Tibial artery (tissue), 4 donors: ENCODE data around the gene ARL15.
"Not testable (repeated sequence)": the region's sequence is repeated elsewhere in the genome, so short reads cannot be mapped to it uniquely, and the experiment has no call there.

Experiments
- DNase-seq, 2 donors: peaks; one replicate each; pipeline ENCODE4 v3.0.0-alpha.2; 2019
- H3K27ac ChIP-seq, 2 donors: fragments of 200-600 bp; sonication (generic) in 1 of 2; 1 replicate in 1 of 2; 2 replicates in 1 of 2; pipeline ENCODE4 v1.5.1; 2018 to 2019; ENCODE audit warnings: mild to moderate bottlenecking in 1 of 2
- H3K27me3 ChIP-seq, 2 donors: fragments of 200-600 bp; sonication (generic) in 1 of 2; one replicate each; pipeline versions ENCODE4 v1.5.1 to v1.6.0; 2016 to 2019
- H3K36me3 ChIP-seq, 3 donors: fragments of 200-600 bp; sonication (generic) in 2 of 3; one replicate each; pipeline ENCODE4 v1.5.1; 2016 to 2019; ENCODE audit warnings: mild to moderate bottlenecking in 2 of 3
- H3K4me1 ChIP-seq, 4 donors: fragments of 200-600 bp; sonication (generic) in 2 of 4; 1 replicate in 3 of 4; 2 replicates in 1 of 4; pipeline ENCODE4 v1.5.1; 2016 to 2019
- H3K4me3 ChIP-seq, 2 donors: fragments of 200-600 bp; sonication (generic) in 1 of 2; 1 replicate in 1 of 2; 2 replicates in 1 of 2; pipeline ENCODE4 v1.5.1; 2018 to 2019; ENCODE audit warnings: mild to moderate bottlenecking in 2 of 2
- H3K9me3 ChIP-seq, 3 donors: fragments of 200-600 bp; sonication (generic) in 1 of 3; one replicate each; pipeline ENCODE4 v1.5.1; 2016 to 2019
- intact Hi-C: fragments of 100-400 bp; cut with DNase I; formaldehyde crosslinking; loops from one replicate; pipeline ENCODE4 v1.15.0; 2023; ENCODE audit warnings: low total_unique reads
- TF ChIP-seq, protein P1 (sequence below), 2 experiments: fragments of 200-600 bp in 1 of 2; fragments of 450-650 bp in 1 of 2; IDR thresholded peaks; one replicate each; pipeline ENCODE4 v1.5.1; 2017 to 2019; ENCODE audit warnings: antibody characterized with exemption in 2 of 2, mild to moderate bottlenecking in 1 of 2, moderate library complexity in 1 of 2

The ARL15 gene

DNA sequence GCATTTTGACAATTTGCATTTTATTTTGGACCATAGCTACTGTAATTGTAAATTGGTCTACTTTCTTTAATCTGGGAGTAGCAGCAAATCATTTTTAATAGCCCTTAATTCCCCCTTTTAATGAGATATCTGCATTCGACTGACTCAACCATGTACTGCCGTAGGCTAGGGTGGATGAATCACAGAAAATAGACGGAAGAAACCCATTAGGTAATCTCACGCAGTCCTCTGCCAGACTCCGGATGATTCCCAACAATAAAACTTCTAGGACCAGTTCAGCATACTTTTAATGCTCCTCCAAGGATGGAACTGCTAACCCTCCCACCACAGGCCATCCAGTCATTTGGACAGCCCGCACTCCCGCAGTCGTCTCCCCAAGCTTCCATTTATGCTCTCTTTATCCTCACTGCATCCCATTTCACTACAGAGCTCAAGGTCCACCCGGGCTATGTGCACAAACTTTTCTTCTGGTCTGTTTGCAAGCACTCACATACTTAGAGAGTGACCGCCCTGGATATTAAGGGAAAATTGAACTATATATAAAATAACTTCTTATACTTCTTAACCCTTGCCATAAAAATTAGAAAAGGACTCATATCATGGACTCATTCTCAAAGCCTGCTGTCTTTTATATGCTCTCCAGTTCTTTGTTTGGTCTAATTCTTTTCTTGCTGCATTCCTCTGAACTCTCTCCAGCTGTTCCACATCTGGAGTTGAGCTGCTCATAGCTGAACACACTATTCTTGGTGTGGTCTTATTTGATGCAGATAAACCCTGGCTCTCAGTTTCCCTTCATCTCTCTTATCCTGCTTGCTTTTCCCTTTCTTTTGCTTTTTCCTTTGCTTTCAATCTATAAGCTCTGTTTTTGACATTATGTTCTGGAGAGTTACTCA is 326.6 kb downstream of the ARL15 start:
- DNase-seq = no peak
- TF ChIP-seq, protein P1, sequence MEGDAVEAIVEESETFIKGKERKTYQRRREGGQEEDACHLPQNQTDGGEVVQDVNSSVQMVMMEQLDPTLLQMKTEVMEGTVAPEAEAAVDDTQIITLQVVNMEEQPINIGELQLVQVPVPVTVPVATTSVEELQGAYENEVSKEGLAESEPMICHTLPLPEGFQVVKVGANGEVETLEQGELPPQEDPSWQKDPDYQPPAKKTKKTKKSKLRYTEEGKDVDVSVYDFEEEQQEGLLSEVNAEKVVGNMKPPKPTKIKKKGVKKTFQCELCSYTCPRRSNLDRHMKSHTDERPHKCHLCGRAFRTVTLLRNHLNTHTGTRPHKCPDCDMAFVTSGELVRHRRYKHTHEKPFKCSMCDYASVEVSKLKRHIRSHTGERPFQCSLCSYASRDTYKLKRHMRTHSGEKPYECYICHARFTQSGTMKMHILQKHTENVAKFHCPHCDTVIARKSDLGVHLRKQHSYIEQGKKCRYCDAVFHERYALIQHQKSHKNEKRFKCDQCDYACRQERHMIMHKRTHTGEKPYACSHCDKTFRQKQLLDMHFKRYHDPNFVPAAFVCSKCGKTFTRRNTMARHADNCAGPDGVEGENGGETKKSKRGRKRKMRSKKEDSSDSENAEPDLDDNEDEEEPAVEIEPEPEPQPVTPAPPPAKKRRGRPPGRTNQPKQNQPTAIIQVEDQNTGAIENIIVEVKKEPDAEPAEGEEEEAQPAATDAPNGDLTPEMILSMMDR (IDR thresholded peaks at IDR 0.05) = no peak

DNA sequence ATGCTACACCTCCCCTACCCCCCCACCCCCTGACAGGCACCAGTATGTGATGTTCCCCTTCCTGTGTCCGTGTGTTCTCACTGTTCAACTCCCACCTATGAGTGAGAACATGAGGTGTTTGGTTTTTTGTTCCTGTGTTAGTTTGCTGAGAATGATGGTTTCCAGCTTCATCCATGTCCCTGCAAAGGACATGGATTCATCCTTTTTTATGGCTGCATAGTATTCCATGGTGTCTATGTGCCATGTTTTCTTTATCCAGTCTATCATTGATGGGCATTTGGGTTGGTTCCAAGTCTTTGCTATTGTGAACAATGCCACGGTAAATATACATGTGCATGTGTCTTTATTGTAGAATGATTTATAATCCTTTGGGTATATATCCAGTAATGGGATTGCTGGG is 328.1 kb downstream of the ARL15 start:
- H3K27ac ChIP-seq, H3K27me3 ChIP-seq, H3K9me3 ChIP-seq, DNase-seq, H3K4me1 ChIP-seq, H3K4me3 ChIP-seq, H3K36me3 ChIP-seq, intact Hi-C loops: not testable (repeated sequence)

More for the DNA sequence above, 326.6 kb downstream of the ARL15 start:
- H3K9me3 ChIP-seq = no peaks in the 10 kb centered on the region
- H3K27me3 ChIP-seq = no peaks in the 10 kb centered on the region
- no peaks in the 10 kb centered on the region for H3K36me3 ChIP-seq
- intact Hi-C loops = no loop called here
- H3K27ac ChIP-seq = no peak overlapping the region
- no peaks in the 10 kb centered on the region for H3K4me1 ChIP-seq
- no peak overlapping the region for H3K4me3 ChIP-seq

DNA sequence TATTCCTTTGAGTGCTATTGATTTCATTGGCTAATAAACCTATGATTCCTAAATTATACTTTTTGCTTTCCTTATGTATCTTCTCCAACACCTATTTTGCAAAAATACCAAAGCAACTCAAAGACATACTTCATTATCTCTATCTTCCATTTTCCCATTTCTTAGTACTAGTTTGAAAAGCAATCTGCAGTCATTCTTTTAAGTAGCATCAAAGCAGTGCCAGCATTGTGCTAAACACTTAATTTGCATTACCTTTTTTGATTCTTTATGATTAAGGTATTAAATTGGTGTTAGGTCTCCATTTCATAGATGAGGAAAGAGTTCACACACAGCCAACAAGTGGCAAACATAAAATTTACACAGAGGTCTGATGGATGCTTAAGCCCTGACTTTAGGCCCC is 330.3 kb downstream of the ARL15 start:
- H3K27me3 ChIP-seq = no peaks in the 10 kb centered on the region
- intact Hi-C loops = no loop called here
- no peaks in the 10 kb centered on the region for H3K4me1 ChIP-seq
- no peaks in the 10 kb centered on the region for H3K36me3 ChIP-seq
- DNase-seq = no peak
- H3K4me3 ChIP-seq = no peak overlapping the region
- H3K9me3 ChIP-seq = no peaks in the 10 kb centered on the region
- H3K27ac ChIP-seq = no peak overlapping the region
- TF ChIP-seq, protein P1 (IDR thresholded peaks at IDR 0.05) = no peak

DNA sequence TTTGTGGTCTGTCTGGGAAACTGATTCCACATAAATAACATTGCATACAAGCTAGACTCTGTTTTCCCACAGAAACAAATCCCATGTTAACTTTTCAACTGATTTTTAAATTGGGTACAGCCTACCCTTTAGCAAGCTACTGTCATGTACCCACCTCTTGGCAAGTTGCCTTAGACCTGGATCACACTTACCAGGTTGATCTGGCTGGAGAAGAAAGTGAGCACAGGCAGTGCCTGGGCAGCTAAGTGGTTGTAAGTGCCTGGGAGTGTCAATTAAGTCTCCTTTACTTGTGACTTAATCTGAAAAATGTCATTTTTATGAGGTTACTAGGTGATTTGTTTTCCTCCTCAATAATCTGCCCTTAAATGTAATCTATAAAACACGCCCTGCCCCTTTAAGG is 336.4 kb downstream of the ARL15 start:
- Histone ChIP-seq H3K4me1 (peaks cover 0 to 5% (median 0%) of the 10 kb centered on the region in 4 donors), H3K27ac (no peak overlapping the region), H3K4me3 (no peak overlapping the region), H3K36me3 (no peaks in the 10 kb centered on the region), H3K27me3 (no peaks in the 10 kb centered on the region), H3K9me3 (no peaks in the 10 kb centered on the region)
- TF ChIP-seq, protein P1 (IDR thresholded peaks at IDR 0.05) = no peak
- intact Hi-C loops = no loop called here
- DNase-seq = no peak

DNA sequence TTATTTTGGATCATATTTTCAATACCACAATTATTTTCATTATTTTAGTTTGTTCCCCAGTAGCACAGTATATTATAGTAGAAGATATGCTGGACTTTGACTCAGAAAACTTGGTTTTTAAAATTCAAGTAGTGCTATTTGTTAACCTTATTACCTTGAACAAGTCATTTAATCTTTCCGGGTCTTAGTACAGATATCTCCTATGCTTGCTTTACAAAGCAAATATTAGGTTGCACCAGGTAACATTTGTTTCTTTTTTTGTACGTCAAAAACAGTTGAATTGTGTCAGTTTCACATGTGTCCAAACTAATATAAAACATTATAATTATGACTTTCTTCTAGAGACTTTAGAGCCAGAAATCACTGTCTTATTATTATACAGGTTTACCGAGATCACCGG is 338.1 kb downstream of the ARL15 start:
- TF ChIP-seq, protein P1 (IDR thresholded peaks at IDR 0.05) = no peak
- Histone ChIP-seq H3K9me3 (no peaks in the 10 kb centered on the region), H3K4me3 (no peak overlapping the region), H3K4me1 (peaks cover 0 to 5% (median 0%) of the 10 kb centered on the region in 4 donors), H3K27me3 (no peaks in the 10 kb centered on the region), H3K36me3 (no peaks in the 10 kb centered on the region), H3K27ac (no peak overlapping the region)
- no peak for DNase-seq
- intact Hi-C loops = no loop called here

DNA sequence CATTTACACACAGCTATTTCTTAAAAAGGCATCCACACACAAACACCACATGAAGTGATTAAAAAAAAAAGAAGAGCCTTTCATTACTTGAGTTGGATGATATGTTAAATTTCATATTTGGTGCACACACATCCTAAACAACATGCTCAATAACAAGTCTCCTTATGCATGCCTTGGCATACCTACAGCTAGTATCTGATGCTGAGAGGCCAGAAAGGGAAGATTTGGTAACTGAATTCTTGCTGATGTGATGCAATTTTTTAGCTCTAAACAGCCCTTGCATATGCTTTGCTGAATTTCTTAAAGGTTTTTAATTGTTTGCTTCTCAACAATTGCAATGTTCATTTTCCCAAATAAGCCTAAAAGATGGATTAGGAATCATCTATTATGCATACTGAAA is 338.8 kb downstream of the ARL15 start:
- H3K36me3 ChIP-seq = no peaks in the 10 kb centered on the region
- H3K4me3 ChIP-seq = no peak overlapping the region
- DNase-seq = no peak
- intact Hi-C loops = no loop called here
- H3K27me3 ChIP-seq = no peaks in the 10 kb centered on the region
- H3K4me1 ChIP-seq = peaks cover 0 to 5% (median 0%) of the 10 kb centered on the region in 4 donors
- TF ChIP-seq, protein P1 (IDR thresholded peaks at IDR 0.05) = no peak
- no peak overlapping the region for H3K27ac ChIP-seq
- no peaks in the 10 kb centered on the region for H3K9me3 ChIP-seq
